CD4-positive, alpha-beta T cell (primary cell): Measurements from ENCODE around the gene MALAT1. TPM values are rescaled to one million over a fixed set of nuclear protein-coding genes. Genes with fewer than 3 reads are reported as not detected.
"Not testable (repeated sequence)": the region's sequence is repeated elsewhere in the genome, so short reads cannot be mapped to it uniquely, and the experiment has no call there.

ENCODE experiments used
- ATAC-seq: fragments of 200-7000 bp; cut with Tn5 transposase; one replicate; pipeline ENCODE4 v1.10.0; 2022; ENCODE audit warnings: mild to moderate bottlenecking; ENCODE audit not compliant: poor library complexity
- CTCF ChIA-PET: fragments of 350-600 bp; sonication (Branson Sonifier 250); formaldehyde crosslinking; loops from one replicate; lab custom pipeline; 2021; ENCODE audit warnings: antibody characterized with exemption, inconsistent platforms; lab: Charles Lee
- POLR2A ChIA-PET: fragments of 350-600 bp; sonication (Branson Sonifier 250); formaldehyde crosslinking; loops from one replicate; lab custom pipeline; 2021; ENCODE audit warnings: antibody characterized with exemption, inconsistent platforms; lab: Charles Lee
- DNase-seq, 14 experiments: peaks; one replicate each; pipeline ENCODE4 v3.0.0-alpha.2; 2013 to 2020; ENCODE audit warnings: mixed read lengths in 2 of 14
- H3K27ac ChIP-seq, 2 donors: one replicate each; pipeline versions ENCODE4 v1.5.1 to v1.7.0; 2013; ENCODE audit warnings: low read length in 2 of 2, low read depth in 1 of 2, mild to moderate bottlenecking in 1 of 2
- H3K27me3 ChIP-seq, 2 experiments: 1 replicate in 1 of 2; 2 replicates in 1 of 2; pipeline versions ENCODE4 v1.6.1 to v1.7.0; 2013; ENCODE audit warnings: low read length in 2 of 2, control low read depth in 1 of 2, mild to moderate bottlenecking in 1 of 2, moderate library complexity in 1 of 2; ENCODE audit not compliant: insufficient read depth in 2 of 2, control insufficient read depth in 1 of 2
- H3K36me3 ChIP-seq: one replicate; pipeline ENCODE4 v1.6.1; 2013; ENCODE audit warnings: low read length, control low read depth; ENCODE audit not compliant: insufficient read depth
- H3K4me1 ChIP-seq: one replicate; pipeline ENCODE4 v1.6.1; 2013; ENCODE audit warnings: low read length, control low read depth; ENCODE audit not compliant: insufficient read depth
- H3K4me3 ChIP-seq: one replicate; pipeline ENCODE4 v1.5.1; 2013; ENCODE audit warnings: mild to moderate bottlenecking, low read length, moderate library complexity
- H3K9me3 ChIP-seq, 2 experiments: 1 replicate in 1 of 2; 2 replicates in 1 of 2; pipeline versions ENCODE4 v1.6.1 to v1.7.0; 2013; ENCODE audit warnings: low read length in 2 of 2, mild to moderate bottlenecking in 2 of 2, control low read depth in 1 of 2, moderate library complexity in 1 of 2; ENCODE audit not compliant: control insufficient read depth in 1 of 2, insufficient read depth in 1 of 2
- H3K27ac Mint-ChIP-seq: one replicate; pipeline ENCODE4 v1.8.0; 2020; ENCODE audit warnings: mixed read lengths
- H3K27me3 Mint-ChIP-seq: one replicate; pipeline ENCODE4 v1.8.0; 2021; ENCODE audit warnings: mixed read lengths
- H3K36me3 Mint-ChIP-seq: one replicate; pipeline ENCODE4 v1.8.0; 2021; ENCODE audit warnings: low read depth, mixed read lengths
- H3K4me1 Mint-ChIP-seq: one replicate; pipeline ENCODE4 v1.8.0; 2021; ENCODE audit warnings: low read depth, mixed read lengths
- H3K4me3 Mint-ChIP-seq: one replicate; pipeline ENCODE4 v1.8.0; 2020; ENCODE audit warnings: mild to moderate bottlenecking, mixed read lengths
- H3K9me3 Mint-ChIP-seq: one replicate; pipeline ENCODE4 v1.8.0; 2020; ENCODE audit warnings: mixed read lengths
- CTCF ChIP-seq: fragments of 200-600 bp; IDR thresholded peaks from one replicate; pipeline ENCODE4 v1.8.0; 2022; ENCODE audit warnings: antibody characterized with exemption, mild to moderate bottlenecking
- intact Hi-C, 2 experiments: fragments of 100-400 bp; cut with DNase I in 1 of 2; cut with micrococcal nuclease in 1 of 2; formaldehyde crosslinking; loops; one replicate each; pipeline versions ENCODE4 v1.15.1 to v1.9.0; 2023 to 2025; cut with DNase I, micrococcal nuclease
- total RNA-seq, 174 experiments: library from RNA in 2 of 174; stranded (reverse) in 2 of 174; gene quantifications; one replicate each; pipeline ENCODE4 v1.2.3 and lab custom pipeline; 2021 to 2026

Gene MALAT1
- total RNA-seq, 2 experiments from 2014 or later: 31,509 to 32,316 TPM

- Mint-ChIP-seq H3K27ac (peak overlapping the region; percentile 92), H3K4me1 (peaks cover 24% of the 10 kb centered on the region)
- H3K27ac ChIP-seq: peak overlapping the region in 1 of 2 donors; percentile 76
- H3K4me1 ChIP-seq: peaks cover 37% of the 10 kb centered on the region
- POLR2A ChIA-PET: interaction anchor here (1.1 to 18.1 kb wide), 11 partner anchors 16 to 840 kb away, joined by 3 to 968 read pairs (median 7); partner anchors contain the start of genes FRMD8, MALAT1, NEAT1 and SCYL1
- H3K4me3 Mint-ChIP-seq, H3K36me3 Mint-ChIP-seq, H3K36me3 ChIP-seq, H3K27me3 Mint-ChIP-seq, DNase-seq, H3K27me3 ChIP-seq, H3K9me3 ChIP-seq, H3K9me3 Mint-ChIP-seq, ATAC-seq, H3K4me3 ChIP-seq: not testable (repeated sequence)
- CTCF ChIA-PET: interaction anchor here (0.6 to 6.5 kb wide), 10 partner anchors 26 to 426 kb away, joined by 3 to 46 read pairs (median 6); partner anchors contain the start of genes MALAT1 and SLC25A45
- intact Hi-C loops: loop anchor here (1.0 to 5.0 kb wide), 3 partner anchors 25 to 42 kb away; no protein-coding TSS in a partner anchor
These were observed 26.1 kb upstream of the MALAT1 start for GRCh38 chr11:65472588-65473277.

GRCh38 chr11:65473278-65473860 lies 25.5 kb upstream of the MALAT1 start:
- Histone ChIP-seq H3K27ac (no peak overlapping the region), H3K4me3 (no peak overlapping the region), H3K9me3 (no peaks in the 10 kb centered on the region), H3K36me3 (no peaks in the 10 kb centered on the region), H3K4me1 (peaks cover 43% of the 10 kb centered on the region), H3K27me3 (no peaks in the 10 kb centered on the region)
- ChIA-PET CTCF (interaction anchor here (0.6 to 6.5 kb wide), 5 partner anchors 25 to 426 kb away, joined by 3 to 46 read pairs (median 7); partner anchors contain the start of genes MALAT1 and SLC25A45), POLR2A (interaction anchor here (4.0 to 18.1 kb wide), 2 partner anchors 30 to 50 kb away, joined by 58 to 968 read pairs; partner anchors contain the start of genes MALAT1 and NEAT1)
- H3K9me3 Mint-ChIP-seq: no peaks in the 10 kb centered on the region
- ATAC-seq: no peak
- no peaks in the 10 kb centered on the region for H3K27me3 Mint-ChIP-seq
- intact Hi-C loops: loop anchor here (2.0 to 5.0 kb wide), 2 partner anchors 34 to 43 kb away; no protein-coding TSS in a partner anchor
- DNase-seq: no peak
- peaks cover 6% of the 10 kb centered on the region for H3K36me3 Mint-ChIP-seq
- no peak for TF ChIP-seq CTCF
- peak overlapping the region; percentile 92 for H3K27ac Mint-ChIP-seq
- H3K4me1 Mint-ChIP-seq: peaks cover 27% of the 10 kb centered on the region
- no peak overlapping the region for H3K4me3 Mint-ChIP-seq

GRCh38 chr11:65474864-65475263 lies 24.0 kb upstream of the MALAT1 start:
- Histone ChIP-seq H3K9me3 (no peaks in the 10 kb centered on the region), H3K36me3 (no peaks in the 10 kb centered on the region), H3K27me3 (no peaks in the 10 kb centered on the region), H3K4me3 (no peak overlapping the region), H3K4me1 (peaks cover 48% of the 10 kb centered on the region), H3K27ac (peak overlapping the region in 1 of 2 donors; percentile 1)
- peaks cover 27% of the 10 kb centered on the region for H3K4me1 Mint-ChIP-seq
- CTCF ChIA-PET: interaction anchor here (0.9 to 1.3 kb wide), 2 partner anchors 24 to 93 kb away, joined by 3 to 4 read pairs; partner anchors contain the start of genes MALAT1 and SLC25A45
- peak overlapping the region; percentile 99 for H3K27ac Mint-ChIP-seq
- no peaks in the 10 kb centered on the region for H3K27me3 Mint-ChIP-seq
- TF ChIP-seq CTCF: no peak
- H3K4me3 Mint-ChIP-seq: peak overlapping the region; percentile 83
- intact Hi-C loops: loop anchor here in 1 of 2 experiments (5.0 kb wide), 1 partner anchor 32 kb away; no protein-coding TSS in a partner anchor
- no peak for DNase-seq
- peaks cover 6% of the 10 kb centered on the region for H3K36me3 Mint-ChIP-seq
- no peaks in the 10 kb centered on the region for H3K9me3 Mint-ChIP-seq
- POLR2A ChIA-PET: interaction anchor here (0.6 to 18.1 kb wide), 3 partner anchors 28 to 144 kb away, joined by 3 to 968 read pairs (median 110); partner anchors contain the start of genes MALAT1 and NEAT1
- ATAC-seq: no peak
